HUES48 (cell line): ENCODE measurements around the gene TMPRSS15.
"Not testable (repeated sequence)": the region's sequence is repeated elsewhere in the genome, so short reads cannot be mapped to it uniquely, and the experiment has no call there.

Experiments
- H3K27ac ChIP-seq: one replicate; pipeline ENCODE4 v1.7.0; 2013; ENCODE audit warnings: low read depth, low read length, inconsistent platforms
- H3K27me3 ChIP-seq: 2 replicates; pipeline ENCODE4 v1.6.1; 2013; ENCODE audit warnings: mild to moderate bottlenecking, low read length; ENCODE audit not compliant: control insufficient read depth, insufficient read depth
- H3K36me3 ChIP-seq: 2 replicates; pipeline ENCODE4 v1.6.1; 2013; ENCODE audit warnings: low read length; ENCODE audit not compliant: control insufficient read depth, insufficient read depth
- H3K4me1 ChIP-seq: 2 replicates; pipeline ENCODE4 v1.6.1; 2013; ENCODE audit warnings: mild to moderate bottlenecking, low read length; ENCODE audit not compliant: control insufficient read depth, insufficient read depth
- H3K4me3 ChIP-seq: 2 replicates; pipeline ENCODE4 v1.5.1; 2013; ENCODE audit warnings: mild to moderate bottlenecking, low read depth, low read length
- H3K9ac ChIP-seq: 2 replicates; pipeline ENCODE4 v1.6.1; 2013; ENCODE audit warnings: mild to moderate bottlenecking, low read depth, low read length, moderate library complexity
- H3K9me3 ChIP-seq: 2 replicates; pipeline ENCODE4 v1.6.1; 2013; ENCODE audit warnings: low read length; ENCODE audit not compliant: control insufficient read depth, insufficient read depth

The TMPRSS15 gene

GRCh38 chr21:18398843-18399242 is 4.7 kb downstream of the TMPRSS15 start:
- no peaks in the 10 kb centered on the region for H3K36me3 ChIP-seq
- H3K9ac ChIP-seq, result no peak overlapping the region
- H3K27ac ChIP-seq, result no peak overlapping the region
- H3K9me3 ChIP-seq, result no peaks in the 10 kb centered on the region; the same call in 1 of the 2 replicates
- H3K4me1 ChIP-seq, result peaks cover 4% of the 10 kb centered on the region; the same call in 1 of the 2 replicates
- no peak overlapping the region for H3K4me3 ChIP-seq
- no peaks in the 10 kb centered on the region for H3K27me3 ChIP-seq

- Histone ChIP-seq H3K4me1 (no peaks in the 10 kb centered on the region), H3K27ac (no peak overlapping the region), H3K27me3 (no peaks in the 10 kb centered on the region), H3K9me3 (peaks cover 15% of the 10 kb centered on the region), H3K9ac (no peak overlapping the region), H3K36me3 (no peaks in the 10 kb centered on the region), H3K4me3 (no peak overlapping the region)
Observed at GRCh38 chr21:18387994-18388393, 15.6 kb downstream of the TMPRSS15 start.

GRCh38 chr21:18384771-18385170 is 18.8 kb downstream of the TMPRSS15 start:
- H3K27me3 ChIP-seq, result no peaks in the 10 kb centered on the region
- H3K4me3 ChIP-seq, result no peak overlapping the region
- H3K27ac ChIP-seq, result no peak overlapping the region
- H3K9me3 ChIP-seq, result no peaks in the 10 kb centered on the region
- H3K4me1 ChIP-seq, result no peaks in the 10 kb centered on the region
- no peaks in the 10 kb centered on the region for H3K36me3 ChIP-seq
- no peak overlapping the region for H3K9ac ChIP-seq

- not testable (repeated sequence) for H3K4me1 ChIP-seq, H3K9me3 ChIP-seq, H3K36me3 ChIP-seq, H3K9ac ChIP-seq, H3K27me3 ChIP-seq, H3K4me3 ChIP-seq, H3K27ac ChIP-seq
Observed at GRCh38 chr21:18382934-18383619, 20.5 kb downstream of the TMPRSS15 start.

- no peak overlapping the region for H3K9ac ChIP-seq
- no peak overlapping the region for H3K27ac ChIP-seq
- H3K4me3 ChIP-seq, result no peak overlapping the region
- no peaks in the 10 kb centered on the region for H3K9me3 ChIP-seq
- no peaks in the 10 kb centered on the region for H3K36me3 ChIP-seq
- H3K4me1 ChIP-seq, result no peaks in the 10 kb centered on the region
- no peaks in the 10 kb centered on the region for H3K27me3 ChIP-seq
Observed at GRCh38 chr21:18382141-18382540, 21.4 kb downstream of the TMPRSS15 start.

GRCh38 chr21:18373606-18374005 is 30.0 kb downstream of the TMPRSS15 start:
- no peaks in the 10 kb centered on the region for H3K4me1 ChIP-seq
- no peaks in the 10 kb centered on the region for H3K36me3 ChIP-seq
- H3K27me3 ChIP-seq, result no peaks in the 10 kb centered on the region
- H3K4me3 ChIP-seq, result no peak overlapping the region
- no peak overlapping the region for H3K9ac ChIP-seq
- H3K9me3 ChIP-seq, result no peaks in the 10 kb centered on the region
- H3K27ac ChIP-seq, result no peak overlapping the region

- no peaks in the 10 kb centered on the region for H3K9me3 ChIP-seq
- no peak overlapping the region for H3K4me3 ChIP-seq
- no peaks in the 10 kb centered on the region for H3K36me3 ChIP-seq
- no peak overlapping the region for H3K9ac ChIP-seq
- H3K4me1 ChIP-seq, result no peaks in the 10 kb centered on the region
- no peaks in the 10 kb centered on the region for H3K27me3 ChIP-seq
- no peak overlapping the region for H3K27ac ChIP-seq
Observed at GRCh38 chr21:18370301-18370700, 33.3 kb downstream of the TMPRSS15 start.

DNA sequence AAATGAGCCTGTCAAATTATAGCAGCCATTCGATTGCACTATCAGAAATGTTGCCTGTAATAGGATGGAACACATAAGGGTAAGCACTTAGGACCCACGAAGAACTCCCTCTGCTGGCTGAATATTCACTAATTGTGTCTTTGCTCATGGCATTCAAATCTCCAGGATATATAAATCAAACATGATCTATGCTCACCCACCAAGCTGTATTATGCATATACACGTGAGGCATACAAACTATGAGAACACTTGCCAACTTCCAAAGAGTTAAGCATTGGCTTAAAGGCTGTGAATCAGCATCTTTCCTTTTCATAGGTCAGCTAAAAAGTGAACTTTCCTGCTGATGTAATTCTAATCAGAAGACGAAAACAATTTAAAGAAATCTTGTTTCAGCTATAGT is 34.5 kb downstream of the TMPRSS15 start:
- Histone ChIP-seq H3K36me3 (no peaks in the 10 kb centered on the region), H3K27me3 (no peaks in the 10 kb centered on the region), H3K9ac (no peak overlapping the region), H3K4me1 (no peaks in the 10 kb centered on the region), H3K27ac (no peak overlapping the region), H3K4me3 (no peak overlapping the region), H3K9me3 (no peaks in the 10 kb centered on the region)

- Histone ChIP-seq H3K9ac (no peak overlapping the region), H3K36me3 (no peaks in the 10 kb centered on the region), H3K27me3 (no peaks in the 10 kb centered on the region), H3K4me3 (no peak overlapping the region), H3K4me1 (no peaks in the 10 kb centered on the region), H3K27ac (no peak overlapping the region), H3K9me3 (no peaks in the 10 kb centered on the region)
Observed at GRCh38 chr21:18368205-18368604, 35.4 kb downstream of the TMPRSS15 start.

GRCh38 chr21:18356801-18357200 is 46.8 kb downstream of the TMPRSS15 start:
- Histone ChIP-seq H3K4me3 (no peak overlapping the region), H3K27ac (no peak overlapping the region), H3K9ac (no peak overlapping the region), H3K4me1 (no peaks in the 10 kb centered on the region), H3K36me3 (no peaks in the 10 kb centered on the region), H3K27me3 (no peaks in the 10 kb centered on the region), H3K9me3 (no peaks in the 10 kb centered on the region)

DNA sequence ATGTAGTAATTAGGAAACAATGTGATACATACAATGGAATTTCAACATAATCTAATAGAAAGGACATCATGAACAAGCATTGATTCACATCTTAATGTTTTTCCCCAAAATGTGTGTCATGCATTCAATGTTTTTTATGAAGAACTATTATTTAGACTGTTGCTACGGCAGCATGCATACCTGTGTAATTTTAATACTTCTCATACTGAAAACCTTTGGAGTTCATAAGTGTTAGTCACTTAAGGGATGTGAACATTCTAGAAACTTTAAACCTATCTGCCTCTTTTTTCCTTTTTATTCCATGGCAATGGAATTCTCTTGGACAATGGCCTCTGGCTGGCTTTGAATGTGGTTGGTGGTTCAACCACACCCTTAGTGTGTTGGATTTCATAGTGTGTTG is 48.6 kb downstream of the TMPRSS15 start:
- Histone ChIP-seq H3K9ac (no peak overlapping the region), H3K4me3 (no peak overlapping the region)

More for the DNA sequence above, 48.6 kb downstream of the TMPRSS15 start:
- no peak overlapping the region for H3K27ac ChIP-seq
- H3K4me1 ChIP-seq, result no peaks in the 10 kb centered on the region
- H3K27me3 ChIP-seq, result no peaks in the 10 kb centered on the region
- H3K9me3 ChIP-seq, result no peaks in the 10 kb centered on the region
- H3K36me3 ChIP-seq, result no peaks in the 10 kb centered on the region
